Fibroblast of skin of back (primary cell): ENCODE measurements around the gene PPM1H.

Experiments used
- DNase-seq: peaks from one replicate; pipeline ENCODE4 v3.0.0-alpha.2; 2013

Gene PPM1H

GRCh38 chr12:62599854-62600437 is 335.0 kb downstream of the PPM1H start:
- DNase-seq, result no peak

GRCh38 chr12:62598846-62599245 is 336.1 kb downstream of the PPM1H start:
- no peak for DNase-seq

GRCh38 chr12:62597253-62597652 is 337.7 kb downstream of the PPM1H start:
- DNase-seq, result no peak
